H1 (cell line): ENCODE data around the gene PI16. TPM values are rescaled to one million over a fixed set of nuclear protein-coding genes. Genes with fewer than 3 reads are reported as not detected.

Experiments used
- ASH2L ChIP-seq: fragments of 200-600, 300-600 bp; sonication (generic); IDR thresholded peaks from one replicate; pipeline ENCODE4 v1.7.1; 2017; ENCODE audit warnings: low read length
- SP1 ChIP-seq: IDR thresholded peaks from 2 replicates; pipeline ENCODE4 v1.6.1; 2011; ENCODE audit warnings: low read depth, low read length
- TCF12 ChIP-seq: IDR thresholded peaks from 2 replicates; pipeline ENCODE4 v1.6.1; 2011; ENCODE audit warnings: low read depth, mild to moderate bottlenecking, low read length
- YY1 ChIP-seq: IDR thresholded peaks from 2 replicates; pipeline ENCODE4 v1.6.1; 2011; ENCODE audit warnings: low read depth, mild to moderate bottlenecking, low read length
- polyA plus RNA-seq, 7 experiments: library from polyadenylated mRNA; depleted of rRNA in 3 of 7; stranded (reverse) in 5 of 7; unstranded in 2 of 7; fragments of >200 nt in 5 of 7; fragments of 200-250 nt in 2 of 7; gene quantifications; 1 replicate in 5 of 7; 2 replicates in 1 of 7; 4 replicates in 1 of 7; pipeline versions ENCODE4 v1.2.1 to v1.2.3, GENCODE V29; 2011 to 2013; ENCODE audit warnings: missing spikeins in 2 of 7, mixed read lengths in 2 of 7
- total RNA-seq: library from RNA; stranded (reverse); fragmentation: NEBNext Ultra II Directional; extraction: Animal tissue kit (Norgen Biotek cat#: 25700); gene quantifications from 2 replicates; pipeline ENCODE4 v1.2.1, GENCODE V29; 2021

PI16 gene
- total and polyA plus RNA-seq, 2 of the 8 experiments (the other 6 are each of a cell fraction or from before 2014, with no cell fraction given): 0.05 TPM; not detected in 1

- TF ChIP-seq SP1: peak; percentile 55; the same call in 1 of the 2 replicates
- TF ChIP-seq YY1: peak; percentile 48
- peak; percentile 64 for TF ChIP-seq ASH2L
- TF ChIP-seq TCF12: no peak
Observed at GRCh38 chr6:36984581-36985416, 30.3 kb downstream of the PI16 start (continued).
